ENCODE measurements around the gene FCMR.
A peak's percentile ranks its signal among the peaks of the same experiment; 100 is the strongest.

FCMR gene

GRCh38 chr1:206923009-206923960, 1.5 kb upstream of the FCMR start:
- H3K4me1 Mint-ChIP-seq, result peaks cover 32% of the 10 kb centered on the region
- DNase-seq, result peak; percentile 72
- peak; percentile 54 for ATAC-seq
- no peak overlapping the region for H3K27ac Mint-ChIP-seq
- no peak overlapping the region for H3K4me3 Mint-ChIP-seq
- H3K9me3 Mint-ChIP-seq, result no peaks in the 10 kb centered on the region
- H3K36me3 Mint-ChIP-seq (ENCODE audit: low read depth), result peaks cover 11% of the 10 kb centered on the region
- no peaks in the 10 kb centered on the region for H3K27me3 Mint-ChIP-seq

DNA sequence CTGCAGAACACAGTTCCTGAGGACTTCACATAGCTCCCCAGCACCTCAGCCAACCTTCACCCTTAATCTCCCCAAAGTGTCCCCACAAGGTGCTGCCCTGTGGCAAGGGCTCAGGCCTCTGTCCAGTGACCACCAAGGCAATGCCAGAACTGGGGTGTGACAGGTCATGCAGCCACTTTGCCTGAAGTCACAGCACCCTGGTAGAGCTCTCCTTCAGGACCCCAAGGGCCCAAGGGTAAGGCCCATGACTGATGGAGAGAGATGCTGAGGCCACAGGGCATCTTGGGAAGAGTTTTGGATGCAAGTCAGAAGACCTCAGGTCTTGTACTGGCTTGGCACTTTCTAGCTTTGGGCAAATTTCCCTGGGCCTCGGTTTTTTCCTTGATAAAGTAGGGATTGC, 783 bp upstream of the FCMR start:
- Mint-ChIP-seq H3K4me1 (peaks cover 32% of the 10 kb centered on the region), H3K36me3 (ENCODE audit: low read depth) (peaks cover 16% of the 10 kb centered on the region), H3K4me3 (no peak overlapping the region), H3K27me3 (no peaks in the 10 kb centered on the region), H3K27ac (no peak overlapping the region), H3K9me3 (no peaks in the 10 kb centered on the region)
- ATAC-seq, result no peak
- no peak for DNase-seq

DNA sequence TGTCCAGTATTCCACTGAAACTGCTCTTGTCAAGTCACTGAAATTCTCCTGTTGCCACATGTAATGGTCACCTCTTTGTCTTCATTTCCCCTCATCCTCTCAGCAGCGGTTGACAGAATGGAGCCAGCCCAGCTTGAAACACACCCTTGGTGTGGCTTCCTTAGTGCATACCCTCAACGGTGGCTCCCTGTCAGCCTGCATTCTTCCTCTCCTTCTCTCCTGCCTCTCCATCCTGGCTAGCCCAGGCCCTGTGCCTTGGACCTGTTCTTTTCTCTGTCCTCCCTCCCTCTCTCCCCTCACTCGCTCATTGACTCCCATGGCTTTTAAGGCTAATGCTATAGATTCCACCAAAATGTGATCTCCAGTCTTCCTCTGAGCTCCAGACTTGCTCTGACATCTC, 3.7 kb downstream of the FCMR start:
- Mint-ChIP-seq H3K27ac (no peak overlapping the region), H3K9me3 (no peaks in the 10 kb centered on the region), H3K4me1 (peaks cover 63% of the 10 kb centered on the region), H3K4me3 (no peak overlapping the region), H3K36me3 (ENCODE audit: low read depth) (peaks cover 31% of the 10 kb centered on the region), H3K27me3 (no peaks in the 10 kb centered on the region)
- DNase-seq (no peak), ATAC-seq (no peak)

- Mint-ChIP-seq H3K9me3 (no peaks in the 10 kb centered on the region), H3K27ac (no peak overlapping the region), H3K36me3 (ENCODE audit: low read depth) (peaks cover 43% of the 10 kb centered on the region), H3K4me1 (peaks cover 81% of the 10 kb centered on the region), H3K27me3 (no peaks in the 10 kb centered on the region), H3K4me3 (no peak overlapping the region)
- DNase-seq, result no peak
- peak; percentile 60 for ATAC-seq
Observed at GRCh38 chr1:206916000-206916709, 5.6 kb downstream of the FCMR start.

- Mint-ChIP-seq H3K27me3 (no peaks in the 10 kb centered on the region), H3K27ac (no peak overlapping the region), H3K4me3 (no peak overlapping the region), H3K36me3 (ENCODE audit: low read depth) (peaks cover 41% of the 10 kb centered on the region), H3K9me3 (no peaks in the 10 kb centered on the region), H3K4me1 (peaks cover 91% of the 10 kb centered on the region)
- DNase-seq (no peak), ATAC-seq (no peak)
Observed at GRCh38 chr1:206915030-206915735, 6.6 kb downstream of the FCMR start.

DNA sequence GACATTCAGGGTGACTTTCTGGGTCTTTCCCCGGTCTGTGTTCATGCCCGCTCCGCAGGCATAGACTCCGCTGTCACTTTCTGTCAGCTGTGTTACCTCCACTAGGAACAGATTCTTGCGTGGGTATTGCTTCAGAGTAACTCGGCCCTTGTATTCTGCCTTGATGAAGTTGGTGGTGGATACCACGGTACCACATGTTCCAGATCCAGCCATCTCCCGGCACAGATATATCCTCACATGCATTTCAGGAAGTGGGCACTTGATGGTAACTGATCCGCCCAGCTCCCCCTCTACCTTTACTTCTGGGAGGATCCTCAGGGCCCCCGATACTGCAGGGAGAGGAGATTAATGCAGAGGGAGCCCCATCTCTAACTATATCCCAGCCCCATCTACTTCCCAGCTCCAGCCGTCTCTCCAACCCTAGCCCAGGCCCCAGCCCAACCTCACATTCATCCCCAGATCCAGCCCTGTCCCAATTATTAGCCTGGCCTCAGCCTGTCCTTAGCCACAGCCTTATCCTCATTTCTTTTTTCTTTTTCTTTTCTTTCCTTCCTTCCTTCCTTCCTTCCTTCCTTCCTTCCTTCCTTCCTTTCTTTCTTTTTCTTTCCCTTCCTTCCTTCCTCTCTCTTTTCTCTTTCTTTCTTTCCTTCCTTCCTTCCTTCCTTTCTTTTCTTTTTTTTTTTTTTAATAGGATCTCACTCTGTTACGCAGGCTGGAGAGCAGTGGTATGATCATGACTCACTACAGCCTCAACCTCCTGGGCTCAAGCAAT, 7.8 kb downstream of the FCMR start:
- Mint-ChIP-seq H3K9me3 (no peaks in the 10 kb centered on the region), H3K27ac (no peak overlapping the region), H3K4me1 (peaks cover 90% of the 10 kb centered on the region), H3K27me3 (no peaks in the 10 kb centered on the region), H3K36me3 (ENCODE audit: low read depth) (peaks cover 39% of the 10 kb centered on the region), H3K4me3 (no peak overlapping the region)
- ATAC-seq (no peak), DNase-seq (no peak)

- DNase-seq (peak; percentile 63), ATAC-seq (no peak)
- Mint-ChIP-seq H3K27me3 (no peaks in the 10 kb centered on the region), H3K9me3 (no peaks in the 10 kb centered on the region), H3K4me3 (no peak overlapping the region), H3K36me3 (ENCODE audit: low read depth) (peaks cover 41% of the 10 kb centered on the region), H3K4me1 (peaks cover 91% of the 10 kb centered on the region), H3K27ac (peak overlapping the region; percentile 0)
Observed at GRCh38 chr1:206912445-206913095, 9.2 kb downstream of the FCMR start.

DNA sequence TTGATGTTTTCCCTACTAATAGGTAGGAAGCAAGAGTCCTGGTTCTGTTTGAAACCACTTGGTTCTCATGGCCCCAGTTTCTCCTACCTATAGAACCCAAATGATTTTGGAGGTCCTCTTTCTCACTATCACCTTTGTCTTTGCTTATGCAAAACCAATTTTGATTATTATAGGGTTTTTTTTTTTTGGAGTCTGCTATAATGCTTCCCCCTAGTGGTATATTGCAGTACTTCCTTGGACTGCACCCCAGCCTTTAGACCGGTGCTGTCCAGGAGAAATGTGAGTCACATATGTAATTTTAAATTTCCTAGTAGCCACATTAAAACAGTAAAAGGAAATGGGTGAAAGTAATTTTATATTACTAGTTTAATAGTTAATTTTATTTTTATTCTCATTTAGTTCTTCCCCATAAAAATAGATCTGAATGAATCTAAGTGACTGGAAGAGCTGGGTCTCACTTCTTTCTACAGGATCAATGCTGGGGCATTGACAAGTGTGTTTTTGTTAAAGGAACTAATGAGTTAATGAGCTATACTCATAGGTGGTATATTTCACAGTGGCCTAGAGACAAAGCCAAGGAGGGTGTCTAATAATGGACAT, 10.6 kb downstream of the FCMR start:
- no peak for ATAC-seq
- no peaks in the 10 kb centered on the region for H3K27me3 Mint-ChIP-seq
- H3K4me1 Mint-ChIP-seq, result peaks cover 90% of the 10 kb centered on the region
- no peak for DNase-seq
- no peak overlapping the region for H3K4me3 Mint-ChIP-seq
- H3K36me3 Mint-ChIP-seq (ENCODE audit: low read depth), result peaks cover 38% of the 10 kb centered on the region
- H3K27ac Mint-ChIP-seq, result no peak overlapping the region
- no peaks in the 10 kb centered on the region for H3K9me3 Mint-ChIP-seq

DNA sequence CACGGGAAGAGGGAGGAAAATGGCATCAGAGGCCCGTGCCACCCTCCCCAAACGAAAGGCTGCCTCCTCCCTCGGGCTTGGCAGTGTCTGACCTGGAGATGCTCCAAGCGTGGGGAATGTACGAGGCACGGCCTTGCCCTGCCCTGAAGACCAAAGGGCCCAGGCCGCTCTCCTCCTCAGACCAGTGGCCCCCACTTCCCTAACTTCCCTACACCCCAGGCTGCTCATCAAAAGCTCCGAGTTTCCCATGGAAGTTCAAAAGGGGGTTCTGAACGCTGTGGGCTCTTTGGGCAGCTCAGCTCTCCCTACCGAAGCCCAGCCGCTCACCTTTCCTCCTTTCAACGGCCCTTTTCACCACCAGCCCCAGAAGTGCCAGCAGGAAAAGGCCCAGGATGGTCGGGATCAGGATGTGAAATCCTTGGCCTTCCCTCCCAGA, 11.8 kb downstream of the FCMR start:
- no peaks in the 10 kb centered on the region for H3K9me3 Mint-ChIP-seq
- ATAC-seq (no peak), DNase-seq (no peak)
- H3K27me3 Mint-ChIP-seq, result no peaks in the 10 kb centered on the region
- H3K4me1 Mint-ChIP-seq, result peaks cover 90% of the 10 kb centered on the region
- H3K27ac Mint-ChIP-seq, result peak overlapping the region; percentile 12
- H3K36me3 Mint-ChIP-seq (ENCODE audit: low read depth), result peaks cover 40% of the 10 kb centered on the region
- peak overlapping the region; percentile 53 for H3K4me3 Mint-ChIP-seq

GRCh38 chr1:206909161-206909882, 12.4 kb downstream of the FCMR start:
- DNase-seq (peak; percentile 52), ATAC-seq (peak; percentile 29)
- Mint-ChIP-seq H3K27ac (no peak overlapping the region), H3K4me3 (peak overlapping the region; percentile 47), H3K27me3 (no peaks in the 10 kb centered on the region), H3K36me3 (ENCODE audit: low read depth) (peaks cover 44% of the 10 kb centered on the region), H3K9me3 (no peaks in the 10 kb centered on the region), H3K4me1 (peaks cover 90% of the 10 kb centered on the region)

GRCh38 chr1:206908038-206908437, 13.7 kb downstream of the FCMR start:
- H3K27ac Mint-ChIP-seq, result no peak overlapping the region
- peaks cover 52% of the 10 kb centered on the region for H3K36me3 Mint-ChIP-seq (ENCODE audit: low read depth)
- H3K27me3 Mint-ChIP-seq, result no peaks in the 10 kb centered on the region
- no peaks in the 10 kb centered on the region for H3K9me3 Mint-ChIP-seq
- peak overlapping the region; percentile 45 for H3K4me3 Mint-ChIP-seq
- DNase-seq (no peak), ATAC-seq (no peak)
- H3K4me1 Mint-ChIP-seq, result peaks cover 86% of the 10 kb centered on the region

GRCh38 chr1:206907304-206907991, 14.3 kb downstream of the FCMR start:
- Mint-ChIP-seq H3K4me1 (peaks cover 86% of the 10 kb centered on the region), H3K9me3 (no peaks in the 10 kb centered on the region), H3K4me3 (no peak overlapping the region), H3K27ac (no peak overlapping the region), H3K36me3 (ENCODE audit: low read depth) (peaks cover 53% of the 10 kb centered on the region), H3K27me3 (no peaks in the 10 kb centered on the region)
- DNase-seq (no peak), ATAC-seq (no peak)
